GM12892 (cell line): Measurements from ENCODE around the gene OCLN.
"Not testable (repeated sequence)": the region's sequence is repeated elsewhere in the genome, so short reads cannot be mapped to it uniquely, and the experiment has no call there.

ENCODE experiments used
- POLR2A ChIP-seq: IDR thresholded peaks from 2 replicates; pipeline ENCODE4 v1.6.1; 2011; ENCODE audit warnings: low read depth, low read length, control low read depth
- TAF1 ChIP-seq: IDR thresholded peaks from 2 replicates; pipeline ENCODE4 v1.6.1; 2011; ENCODE audit warnings: low read depth, mild to moderate bottlenecking, control low read depth, low read length, borderline replicate concordance

DNA sequence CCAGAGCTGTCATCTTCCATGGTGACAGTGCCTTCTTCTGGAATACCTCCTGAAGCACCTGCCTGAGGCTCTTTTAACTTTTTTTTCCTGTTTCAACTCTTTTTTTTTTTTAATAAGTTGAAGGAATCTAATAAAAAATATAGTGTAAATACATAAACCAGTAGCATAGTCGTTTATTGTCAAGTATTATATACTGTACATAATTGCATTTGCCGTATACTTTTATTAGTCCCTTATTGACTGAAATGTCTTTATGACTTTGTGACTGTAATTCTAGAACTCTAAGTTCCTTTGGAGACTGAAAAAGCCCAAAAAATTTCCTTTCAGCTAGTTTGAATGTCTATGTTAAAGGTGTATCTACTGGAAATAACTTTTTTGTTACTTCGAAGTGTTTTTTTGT, 45.3 kb downstream of the OCLN start:
- TF ChIP-seq TAF1, POLR2A: not testable (repeated sequence)
